Epithelial cell of proximal tubule (primary cell): ENCODE measurements around the gene FAM9C. TPM values are rescaled to one million over a fixed set of nuclear protein-coding genes. Genes with fewer than 3 reads are reported as not detected.

ENCODE experiments used
- DNase-seq: peaks from one replicate; pipeline ENCODE4 v3.0.0-alpha.2; 2011; ENCODE audit warnings: low read depth
- H3K4me3 ChIP-seq: 2 replicates; pipeline ENCODE4 v1.5.1; 2011; ENCODE audit warnings: low read depth, mild to moderate bottlenecking, low read length
- CTCF ChIP-seq: conservative IDR thresholded peaks from 2 replicates; pipeline ENCODE4 v1.5.1; 2012; ENCODE audit warnings: low read depth, mild to moderate bottlenecking, low read length
- total RNA-seq: library from RNA; depleted of rRNA; stranded (reverse); fragments of >200 nt; gene quantifications from 2 replicates; pipeline ENCODE4 v1.2.3, GENCODE V29; 2015

FAM9C gene
- total RNA-seq: not detected in 2 replicates

GRCh38 chrX:13044441-13044840 is at the start of gene FAM9C:
Gene FAM9C, minus strand, starts transcription at chrX:13044620. Its CDS starts 831 bp downstream, at chrX:13043789.
- TF ChIP-seq CTCF: no peak
- DNase-seq: no peak
- H3K4me3 ChIP-seq: no peak within 1 kb of the TSS

GRCh38 chrX:13093529-13094140 is 49.2 kb upstream of the FAM9C start:
- no peak for DNase-seq
- no peak overlapping the region for H3K4me3 ChIP-seq

GRCh38 chrX:13092455-13092941 is 48.1 kb upstream of the FAM9C start:
- TF ChIP-seq CTCF: no peak
- H3K4me3 ChIP-seq: no peak overlapping the region
- DNase-seq: no peak

More at GRCh38 chrX:13093529-13094140, 49.2 kb upstream of the FAM9C start:
- TF ChIP-seq CTCF: no peak

- TF ChIP-seq CTCF: no peak
- no peak overlapping the region for H3K4me3 ChIP-seq
- no peak for DNase-seq
These were observed 46.8 kb upstream of the FAM9C start for GRCh38 chrX:13091111-13091765.

- no peak overlapping the region for H3K4me3 ChIP-seq
- no peak for DNase-seq
- no peak for TF ChIP-seq CTCF
These were observed 46.1 kb upstream of the FAM9C start for GRCh38 chrX:13090339-13091110.

- DNase-seq: no peak
- H3K4me3 ChIP-seq: no peak overlapping the region
- no peak for TF ChIP-seq CTCF
These were observed 45.6 kb upstream of the FAM9C start for GRCh38 chrX:13090027-13090338.
